GM19463 (cell line): ENCODE results near the gene IL10RB.
A peak's percentile ranks its signal among the peaks of the same experiment; 100 is the strongest.

Experiments used
- ATAC-seq: cut with Tn5 transposase; IDR thresholded peaks from one replicate; pipeline ENCODE4 v1.9.1; 2021; ENCODE audit warnings: mild to moderate bottlenecking, moderate library complexity; ENCODE audit not compliant: unreplicated experiment

Gene IL10RB

GRCh38 chr21:33325222-33326067 is 59.3 kb downstream of the IL10RB start:
- peak; percentile 43 for ATAC-seq

- no peak for ATAC-seq
These were observed 61.2 kb downstream of the IL10RB start for GRCh38 chr21:33327326-33327725.

- no peak for ATAC-seq
These were observed 61.7 kb downstream of the IL10RB start for GRCh38 chr21:33327792-33328433.

- ATAC-seq = no peak
These were observed 64.6 kb downstream of the IL10RB start for GRCh38 chr21:33330726-33331125.

- ATAC-seq = peak; percentile 83
These were observed 66.0 kb downstream of the IL10RB start for GRCh38 chr21:33332143-33332542.

- ATAC-seq = no peak
These were observed 68.0 kb downstream of the IL10RB start for GRCh38 chr21:33334191-33334590.

GRCh38 chr21:33334824-33335223 is 68.7 kb downstream of the IL10RB start:
- ATAC-seq = no peak

- ATAC-seq = no peak
These were observed 73.0 kb downstream of the IL10RB start for GRCh38 chr21:33339135-33339534.

GRCh38 chr21:33339918-33340317 is 73.8 kb downstream of the IL10RB start:
- ATAC-seq = no peak

GRCh38 chr21:33345751-33346238 is 79.6 kb downstream of the IL10RB start:
- ATAC-seq = no peak
